ENCODE data around the gene EYS. TPM values are rescaled to one million over a fixed set of nuclear protein-coding genes. Genes with fewer than 3 reads are reported as not detected.
A peak's percentile ranks its signal among the peaks of the same experiment; 100 is the strongest.
"Not testable (repeated sequence)": the region's sequence is repeated elsewhere in the genome, so short reads cannot be mapped to it uniquely, and the experiment has no call there.

EYS gene
- total RNA-seq, 1 experiment from 2014 or later, result not detected

GRCh38 chr6:63793465-63794137, 1913.4 kb downstream of the EYS start:
- H3K36me3 ChIP-seq, result no peaks in the 10 kb centered on the region
- H3K27me3 ChIP-seq, result no peaks in the 10 kb centered on the region
- H3K4me3 ChIP-seq, result no peak overlapping the region
- no peak for DNase-seq
- H3K9me3 ChIP-seq, result no peaks in the 10 kb centered on the region

GRCh38 chr6:63792736-63793464, 1914.1 kb downstream of the EYS start:
- DNase-seq, result no peak
- no peaks in the 10 kb centered on the region for H3K9me3 ChIP-seq
- no peak overlapping the region for H3K4me3 ChIP-seq
- H3K36me3 ChIP-seq, result no peaks in the 10 kb centered on the region
- no peaks in the 10 kb centered on the region for H3K27me3 ChIP-seq

- Histone ChIP-seq H3K36me3 (no peaks in the 10 kb centered on the region), H3K27me3 (no peaks in the 10 kb centered on the region), H3K9me3 (no peaks in the 10 kb centered on the region), H3K4me3 (no peak overlapping the region)
- no peak for DNase-seq
Observed at GRCh38 chr6:63790334-63790733, 1916.7 kb downstream of the EYS start.

- no peak overlapping the region for H3K4me3 ChIP-seq
- H3K36me3 ChIP-seq, result no peaks in the 10 kb centered on the region
- no peak for DNase-seq
- H3K27me3 ChIP-seq, result no peaks in the 10 kb centered on the region
- H3K9me3 ChIP-seq, result no peaks in the 10 kb centered on the region
Observed at GRCh38 chr6:63789699-63790098, 1917.3 kb downstream of the EYS start.

GRCh38 chr6:63788569-63788968, 1918.5 kb downstream of the EYS start:
- no peak overlapping the region for H3K4me3 ChIP-seq
- H3K36me3 ChIP-seq, result no peaks in the 10 kb centered on the region
- H3K27me3 ChIP-seq, result no peaks in the 10 kb centered on the region
- DNase-seq, result no peak
- no peaks in the 10 kb centered on the region for H3K9me3 ChIP-seq

GRCh38 chr6:63787021-63787420, 1920.0 kb downstream of the EYS start:
- Histone ChIP-seq H3K36me3 (no peaks in the 10 kb centered on the region), H3K4me3 (no peak overlapping the region), H3K9me3 (no peaks in the 10 kb centered on the region), H3K27me3 (no peaks in the 10 kb centered on the region)
- peak; percentile 4 for DNase-seq

- H3K4me3 ChIP-seq, result no peak overlapping the region
- H3K9me3 ChIP-seq, result no peaks in the 10 kb centered on the region
- no peaks in the 10 kb centered on the region for H3K27me3 ChIP-seq
- no peak for DNase-seq
- no peaks in the 10 kb centered on the region for H3K36me3 ChIP-seq
Observed at GRCh38 chr6:63785006-63785405, 1922.0 kb downstream of the EYS start.

GRCh38 chr6:63783096-63783495, 1923.9 kb downstream of the EYS start:
- no peak overlapping the region for H3K4me3 ChIP-seq
- no peak for DNase-seq
- H3K36me3 ChIP-seq, result no peaks in the 10 kb centered on the region
- no peaks in the 10 kb centered on the region for H3K9me3 ChIP-seq
- no peaks in the 10 kb centered on the region for H3K27me3 ChIP-seq

- Histone ChIP-seq H3K36me3 (no peaks in the 10 kb centered on the region), H3K9me3 (no peaks in the 10 kb centered on the region), H3K27me3 (no peaks in the 10 kb centered on the region), H3K4me3 (no peak overlapping the region)
- no peak for DNase-seq
Observed at GRCh38 chr6:63774961-63775360, 1932.1 kb downstream of the EYS start.

GRCh38 chr6:63773200-63773599, 1933.8 kb downstream of the EYS start:
- Histone ChIP-seq H3K4me3 (no peak overlapping the region), H3K27me3 (no peaks in the 10 kb centered on the region), H3K36me3 (no peaks in the 10 kb centered on the region), H3K9me3 (no peaks in the 10 kb centered on the region)
- DNase-seq, result no peak

GRCh38 chr6:63765828-63766227, 1941.2 kb downstream of the EYS start:
- no peaks in the 10 kb centered on the region for H3K36me3 ChIP-seq
- no peaks in the 10 kb centered on the region for H3K27me3 ChIP-seq
- no peak for DNase-seq
- H3K9me3 ChIP-seq, result no peaks in the 10 kb centered on the region
- H3K4me3 ChIP-seq, result no peak overlapping the region

- no peak for DNase-seq
- Histone ChIP-seq H3K9me3 (no peaks in the 10 kb centered on the region), H3K36me3 (no peaks in the 10 kb centered on the region)
Observed at GRCh38 chr6:63764318-63764916, 1942.6 kb downstream of the EYS start.

GRCh38 chr6:63760199-63760598, 1946.8 kb downstream of the EYS start:
- no peak for DNase-seq
- H3K9me3 ChIP-seq, result no peaks in the 10 kb centered on the region
- no peaks in the 10 kb centered on the region for H3K36me3 ChIP-seq
- H3K27me3 ChIP-seq, result no peaks in the 10 kb centered on the region
- no peak overlapping the region for H3K4me3 ChIP-seq

More at GRCh38 chr6:63764318-63764916, 1942.6 kb downstream of the EYS start:
- Histone ChIP-seq H3K4me3 (no peak overlapping the region), H3K27me3 (no peaks in the 10 kb centered on the region)

- Histone ChIP-seq H3K4me3 (no peak overlapping the region), H3K27me3 (no peaks in the 10 kb centered on the region), H3K36me3 (no peaks in the 10 kb centered on the region), H3K9me3 (no peaks in the 10 kb centered on the region)
- DNase-seq, result no peak
Observed at GRCh38 chr6:63759605-63760105, 1947.4 kb downstream of the EYS start.

GRCh38 chr6:63757826-63758225, 1949.2 kb downstream of the EYS start:
- no peaks in the 10 kb centered on the region for H3K9me3 ChIP-seq
- no peak overlapping the region for H3K4me3 ChIP-seq
- DNase-seq, result no peak
- H3K27me3 ChIP-seq, result no peaks in the 10 kb centered on the region
- H3K36me3 ChIP-seq, result no peaks in the 10 kb centered on the region

- not testable (repeated sequence) for H3K36me3 ChIP-seq, DNase-seq, H3K4me3 ChIP-seq, H3K9me3 ChIP-seq, H3K27me3 ChIP-seq
Observed at GRCh38 chr6:63757275-63757674, 1949.8 kb downstream of the EYS start.

- no peaks in the 10 kb centered on the region for H3K27me3 ChIP-seq
- DNase-seq, result no peak
- no peak overlapping the region for H3K4me3 ChIP-seq
- H3K36me3 ChIP-seq, result no peaks in the 10 kb centered on the region
- H3K9me3 ChIP-seq, result no peaks in the 10 kb centered on the region
Observed at GRCh38 chr6:63750400-63750799, 1956.6 kb downstream of the EYS start.
